HUES48 (cell line): ENCODE results near the gene DPYD.

ENCODE experiments used
- H3K27ac ChIP-seq: one replicate; pipeline ENCODE4 v1.7.0; 2013; ENCODE audit warnings: low read depth, low read length, inconsistent platforms
- H3K27me3 ChIP-seq: 2 replicates; pipeline ENCODE4 v1.6.1; 2013; ENCODE audit warnings: mild to moderate bottlenecking, low read length; ENCODE audit not compliant: control insufficient read depth, insufficient read depth
- H3K36me3 ChIP-seq: 2 replicates; pipeline ENCODE4 v1.6.1; 2013; ENCODE audit warnings: low read length; ENCODE audit not compliant: control insufficient read depth, insufficient read depth
- H3K4me1 ChIP-seq: 2 replicates; pipeline ENCODE4 v1.6.1; 2013; ENCODE audit warnings: mild to moderate bottlenecking, low read length; ENCODE audit not compliant: control insufficient read depth, insufficient read depth
- H3K4me3 ChIP-seq: 2 replicates; pipeline ENCODE4 v1.5.1; 2013; ENCODE audit warnings: mild to moderate bottlenecking, low read depth, low read length
- H3K9ac ChIP-seq: 2 replicates; pipeline ENCODE4 v1.6.1; 2013; ENCODE audit warnings: mild to moderate bottlenecking, low read depth, low read length, moderate library complexity
- H3K9me3 ChIP-seq: 2 replicates; pipeline ENCODE4 v1.6.1; 2013; ENCODE audit warnings: low read length; ENCODE audit not compliant: control insufficient read depth, insufficient read depth

The DPYD gene

GRCh38 chr1:97136996-97137395 lies 783.8 kb downstream of the DPYD start:
- no peaks in the 10 kb centered on the region for H3K9me3 ChIP-seq
- peaks cover 9% of the 10 kb centered on the region for H3K4me1 ChIP-seq
- H3K27ac ChIP-seq = no peak overlapping the region
- H3K4me3 ChIP-seq = no peak overlapping the region
- H3K27me3 ChIP-seq = no peaks in the 10 kb centered on the region
- no peak overlapping the region for H3K9ac ChIP-seq
- no peaks in the 10 kb centered on the region for H3K36me3 ChIP-seq

GRCh38 chr1:97135972-97136371 lies 784.9 kb downstream of the DPYD start:
- Histone ChIP-seq H3K9me3 (no peaks in the 10 kb centered on the region), H3K4me3 (no peak overlapping the region), H3K4me1 (peaks cover 9% of the 10 kb centered on the region), H3K9ac (no peak overlapping the region), H3K36me3 (no peaks in the 10 kb centered on the region), H3K27me3 (no peaks in the 10 kb centered on the region), H3K27ac (no peak overlapping the region)

GRCh38 chr1:97128426-97128825 lies 792.4 kb downstream of the DPYD start:
- Histone ChIP-seq H3K36me3 (no peaks in the 10 kb centered on the region), H3K4me1 (no peaks in the 10 kb centered on the region), H3K27me3 (no peaks in the 10 kb centered on the region), H3K9ac (no peak overlapping the region), H3K9me3 (no peaks in the 10 kb centered on the region), H3K27ac (no peak overlapping the region), H3K4me3 (no peak overlapping the region)

- Histone ChIP-seq H3K27ac (no peak overlapping the region), H3K4me1 (peaks cover 15% of the 10 kb centered on the region), H3K27me3 (no peaks in the 10 kb centered on the region), H3K36me3 (no peaks in the 10 kb centered on the region), H3K4me3 (no peak overlapping the region), H3K9me3 (no peaks in the 10 kb centered on the region), H3K9ac (no peak overlapping the region)
Measured at GRCh38 chr1:97123717-97124431, 797.0 kb downstream of the DPYD start.

GRCh38 chr1:97120806-97121205 lies 800.0 kb downstream of the DPYD start:
- Histone ChIP-seq H3K4me1 (peaks cover 20% of the 10 kb centered on the region), H3K27me3 (no peaks in the 10 kb centered on the region), H3K4me3 (no peak overlapping the region), H3K36me3 (no peaks in the 10 kb centered on the region), H3K9me3 (no peaks in the 10 kb centered on the region), H3K27ac (no peak overlapping the region), H3K9ac (no peak overlapping the region)

GRCh38 chr1:97119260-97120158 lies 801.3 kb downstream of the DPYD start:
- H3K4me3 ChIP-seq = no peak overlapping the region
- H3K36me3 ChIP-seq = no peaks in the 10 kb centered on the region
- no peak overlapping the region for H3K9ac ChIP-seq
- H3K4me1 ChIP-seq = peaks cover 33% of the 10 kb centered on the region
- H3K27ac ChIP-seq = no peak overlapping the region
- H3K9me3 ChIP-seq = no peaks in the 10 kb centered on the region
- H3K27me3 ChIP-seq = no peaks in the 10 kb centered on the region

- Histone ChIP-seq H3K4me1 (peaks cover 37% of the 10 kb centered on the region), H3K9me3 (no peaks in the 10 kb centered on the region)
Measured at GRCh38 chr1:97114842-97115241, 806.0 kb downstream of the DPYD start.

GRCh38 chr1:97112442-97112841 lies 808.4 kb downstream of the DPYD start:
- no peak overlapping the region for H3K9ac ChIP-seq
- no peak overlapping the region for H3K27ac ChIP-seq
- no peak overlapping the region for H3K4me3 ChIP-seq
- peaks cover 33% of the 10 kb centered on the region for H3K4me1 ChIP-seq
- no peaks in the 10 kb centered on the region for H3K9me3 ChIP-seq
- no peaks in the 10 kb centered on the region for H3K36me3 ChIP-seq
- H3K27me3 ChIP-seq = no peaks in the 10 kb centered on the region

More at GRCh38 chr1:97114842-97115241, 806.0 kb downstream of the DPYD start:
- no peaks in the 10 kb centered on the region for H3K27me3 ChIP-seq
- peak overlapping the region; percentile 38 for H3K27ac ChIP-seq
- peak overlapping the region; percentile 22; the same call in 1 of the 2 replicates for H3K4me3 ChIP-seq
- H3K36me3 ChIP-seq = no peaks in the 10 kb centered on the region
- no peak overlapping the region for H3K9ac ChIP-seq

GRCh38 chr1:97108179-97108578 lies 812.7 kb downstream of the DPYD start:
- Histone ChIP-seq H3K4me3 (no peak overlapping the region), H3K36me3 (no peaks in the 10 kb centered on the region), H3K4me1 (peaks cover 10% of the 10 kb centered on the region), H3K9me3 (no peaks in the 10 kb centered on the region), H3K27me3 (no peaks in the 10 kb centered on the region), H3K27ac (no peak overlapping the region), H3K9ac (no peak overlapping the region)

GRCh38 chr1:97105531-97105930 lies 815.3 kb downstream of the DPYD start:
- no peaks in the 10 kb centered on the region for H3K27me3 ChIP-seq
- H3K4me1 ChIP-seq = peaks cover 4% of the 10 kb centered on the region; the same call in 1 of the 2 replicates
- H3K36me3 ChIP-seq = no peaks in the 10 kb centered on the region
- H3K9ac ChIP-seq = no peak overlapping the region
- no peak overlapping the region for H3K27ac ChIP-seq
- no peaks in the 10 kb centered on the region for H3K9me3 ChIP-seq
- H3K4me3 ChIP-seq = no peak overlapping the region

- Histone ChIP-seq H3K4me1 (no peaks in the 10 kb centered on the region; the same call in 1 of the 2 replicates), H3K4me3 (no peak overlapping the region), H3K9me3 (no peaks in the 10 kb centered on the region), H3K27ac (no peak overlapping the region), H3K36me3 (no peaks in the 10 kb centered on the region), H3K9ac (no peak overlapping the region), H3K27me3 (no peaks in the 10 kb centered on the region)
Measured at GRCh38 chr1:97101509-97101908, 819.3 kb downstream of the DPYD start.
